ENCODE results near the gene SON. TPM values are rescaled to one million over a fixed set of nuclear protein-coding genes. Genes with fewer than 3 reads are reported as not detected.

Gene SON
- total and polyA plus RNA-seq, 2 of the 13 experiments (the other 11 are each of a cell fraction or from before 2014, with no cell fraction given), result 61.3 to 78.3 TPM

- TF ChIP-seq, protein P1, sequence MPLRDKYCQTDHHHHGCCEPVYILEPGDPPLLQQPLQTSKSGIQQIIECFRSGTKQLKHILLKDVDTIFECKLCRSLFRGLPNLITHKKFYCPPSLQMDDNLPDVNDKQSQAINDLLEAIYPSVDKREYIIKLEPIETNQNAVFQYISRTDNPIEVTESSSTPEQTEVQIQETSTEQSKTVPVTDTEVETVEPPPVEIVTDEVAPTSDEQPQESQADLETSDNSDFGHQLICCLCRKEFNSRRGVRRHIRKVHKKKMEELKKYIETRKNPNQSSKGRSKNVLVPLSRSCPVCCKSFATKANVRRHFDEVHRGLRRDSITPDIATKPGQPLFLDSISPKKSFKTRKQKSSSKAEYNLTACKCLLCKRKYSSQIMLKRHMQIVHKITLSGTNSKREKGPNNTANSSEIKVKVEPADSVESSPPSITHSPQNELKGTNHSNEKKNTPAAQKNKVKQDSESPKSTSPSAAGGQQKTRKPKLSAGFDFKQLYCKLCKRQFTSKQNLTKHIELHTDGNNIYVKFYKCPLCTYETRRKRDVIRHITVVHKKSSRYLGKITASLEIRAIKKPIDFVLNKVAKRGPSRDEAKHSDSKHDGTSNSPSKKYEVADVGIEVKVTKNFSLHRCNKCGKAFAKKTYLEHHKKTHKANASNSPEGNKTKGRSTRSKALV (CRISPR knock-in tag; IDR thresholded peaks at IDR 0.05), result no peak
- TF ChIP-seq ZNF614 (CRISPR knock-in tag; IDR thresholded peaks at IDR 0.05; ENCODE audit: borderline replicate concordance), result peak; percentile 13; the same call in 1 of the 2 replicates
- no peak for TF ChIP-seq NCOA5 (CRISPR knock-in tag; IDR thresholded peaks at IDR 0.05)
- 0 out of 2 replicates have a peak, but pooled peaks have one; percentile 20 for TF ChIP-seq ZNF274 (CRISPR knock-in tag; IDR thresholded peaks at IDR 0.05)
- TF ChIP-seq ATF7 (IDR thresholded peaks at IDR 0.05), result no peak
- no peak; the same call in 1 of the 2 replicates for TF ChIP-seq ATF7 (CRISPR knock-in tag; IDR thresholded peaks at IDR 0.05)
- TF ChIP-seq NRL (CRISPR knock-in tag; IDR thresholded peaks at IDR 0.05; ENCODE audit: borderline replicate concordance), result peak; percentile 7; the same call in 1 of the 2 replicates
- TF ChIP-seq, protein P2, sequence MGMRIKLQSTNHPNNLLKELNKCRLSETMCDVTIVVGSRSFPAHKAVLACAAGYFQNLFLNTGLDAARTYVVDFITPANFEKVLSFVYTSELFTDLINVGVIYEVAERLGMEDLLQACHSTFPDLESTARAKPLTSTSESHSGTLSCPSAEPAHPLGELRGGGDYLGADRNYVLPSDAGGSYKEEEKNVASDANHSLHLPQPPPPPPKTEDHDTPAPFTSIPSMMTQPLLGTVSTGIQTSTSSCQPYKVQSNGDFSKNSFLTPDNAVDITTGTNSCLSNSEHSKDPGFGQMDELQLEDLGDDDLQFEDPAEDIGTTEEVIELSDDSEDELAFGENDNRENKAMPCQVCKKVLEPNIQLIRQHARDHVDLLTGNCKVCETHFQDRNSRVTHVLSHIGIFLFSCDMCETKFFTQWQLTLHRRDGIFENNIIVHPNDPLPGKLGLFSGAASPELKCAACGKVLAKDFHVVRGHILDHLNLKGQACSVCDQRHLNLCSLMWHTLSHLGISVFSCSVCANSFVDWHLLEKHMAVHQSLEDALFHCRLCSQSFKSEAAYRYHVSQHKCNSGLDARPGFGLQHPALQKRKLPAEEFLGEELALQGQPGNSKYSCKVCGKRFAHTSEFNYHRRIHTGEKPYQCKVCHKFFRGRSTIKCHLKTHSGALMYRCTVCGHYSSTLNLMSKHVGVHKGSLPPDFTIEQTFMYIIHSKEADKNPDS (CRISPR knock-in tag; IDR thresholded peaks at IDR 0.05), result no peak
- TF ChIP-seq, protein P3, sequence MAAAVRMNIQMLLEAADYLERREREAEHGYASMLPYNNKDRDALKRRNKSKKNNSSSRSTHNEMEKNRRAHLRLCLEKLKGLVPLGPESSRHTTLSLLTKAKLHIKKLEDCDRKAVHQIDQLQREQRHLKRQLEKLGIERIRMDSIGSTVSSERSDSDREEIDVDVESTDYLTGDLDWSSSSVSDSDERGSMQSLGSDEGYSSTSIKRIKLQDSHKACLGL (CRISPR knock-in tag; IDR thresholded peaks at IDR 0.05), result peak; percentile 52; the same call in 1 of the 2 replicates
- TF ChIP-seq ATAD3A (CRISPR knock-in tag; IDR thresholded peaks at IDR 0.05), result no peak
- no peak for TF ChIP-seq AHR (CRISPR knock-in tag; IDR thresholded peaks at IDR 0.05)
- TF ChIP-seq, protein P4, sequence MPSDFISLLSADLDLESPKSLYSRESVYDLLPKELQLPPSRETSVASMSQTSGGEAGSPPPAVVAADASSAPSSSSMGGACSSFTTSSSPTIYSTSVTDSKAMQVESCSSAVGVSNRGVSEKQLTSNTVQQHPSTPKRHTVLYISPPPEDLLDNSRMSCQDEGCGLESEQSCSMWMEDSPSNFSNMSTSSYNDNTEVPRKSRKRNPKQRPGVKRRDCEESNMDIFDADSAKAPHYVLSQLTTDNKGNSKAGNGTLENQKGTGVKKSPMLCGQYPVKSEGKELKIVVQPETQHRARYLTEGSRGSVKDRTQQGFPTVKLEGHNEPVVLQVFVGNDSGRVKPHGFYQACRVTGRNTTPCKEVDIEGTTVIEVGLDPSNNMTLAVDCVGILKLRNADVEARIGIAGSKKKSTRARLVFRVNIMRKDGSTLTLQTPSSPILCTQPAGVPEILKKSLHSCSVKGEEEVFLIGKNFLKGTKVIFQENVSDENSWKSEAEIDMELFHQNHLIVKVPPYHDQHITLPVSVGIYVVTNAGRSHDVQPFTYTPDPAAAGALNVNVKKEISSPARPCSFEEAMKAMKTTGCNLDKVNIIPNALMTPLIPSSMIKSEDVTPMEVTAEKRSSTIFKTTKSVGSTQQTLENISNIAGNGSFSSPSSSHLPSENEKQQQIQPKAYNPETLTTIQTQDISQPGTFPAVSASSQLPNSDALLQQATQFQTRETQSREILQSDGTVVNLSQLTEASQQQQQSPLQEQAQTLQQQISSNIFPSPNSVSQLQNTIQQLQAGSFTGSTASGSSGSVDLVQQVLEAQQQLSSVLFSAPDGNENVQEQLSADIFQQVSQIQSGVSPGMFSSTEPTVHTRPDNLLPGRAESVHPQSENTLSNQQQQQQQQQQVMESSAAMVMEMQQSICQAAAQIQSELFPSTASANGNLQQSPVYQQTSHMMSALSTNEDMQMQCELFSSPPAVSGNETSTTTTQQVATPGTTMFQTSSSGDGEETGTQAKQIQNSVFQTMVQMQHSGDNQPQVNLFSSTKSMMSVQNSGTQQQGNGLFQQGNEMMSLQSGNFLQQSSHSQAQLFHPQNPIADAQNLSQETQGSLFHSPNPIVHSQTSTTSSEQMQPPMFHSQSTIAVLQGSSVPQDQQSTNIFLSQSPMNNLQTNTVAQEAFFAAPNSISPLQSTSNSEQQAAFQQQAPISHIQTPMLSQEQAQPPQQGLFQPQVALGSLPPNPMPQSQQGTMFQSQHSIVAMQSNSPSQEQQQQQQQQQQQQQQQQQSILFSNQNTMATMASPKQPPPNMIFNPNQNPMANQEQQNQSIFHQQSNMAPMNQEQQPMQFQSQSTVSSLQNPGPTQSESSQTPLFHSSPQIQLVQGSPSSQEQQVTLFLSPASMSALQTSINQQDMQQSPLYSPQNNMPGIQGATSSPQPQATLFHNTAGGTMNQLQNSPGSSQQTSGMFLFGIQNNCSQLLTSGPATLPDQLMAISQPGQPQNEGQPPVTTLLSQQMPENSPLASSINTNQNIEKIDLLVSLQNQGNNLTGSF (CRISPR knock-in tag; IDR thresholded peaks at IDR 0.05), result peak; percentile 50; the same call in 1 of the 2 replicates
- TF ChIP-seq ZNF230 (CRISPR knock-in tag; IDR thresholded peaks at IDR 0.05), result 0 out of 2 replicates have a peak, but pooled peaks have one; percentile 25
- TF ChIP-seq HDAC1 (CRISPR knock-in tag; IDR thresholded peaks at IDR 0.05), result 0 out of 2 replicates have a peak, but pooled peaks have one; percentile 1
- no peak for TF ChIP-seq PRPF4 (IDR thresholded peaks at IDR 0.05; ENCODE audit: low read depth, low read length, poor library complexity, severe bottlenecking)
- no peak for TF ChIP-seq KMT2B (CRISPR knock-in tag; IDR thresholded peaks at IDR 0.05)
- TF ChIP-seq ZNF772 (CRISPR knock-in tag; IDR thresholded peaks at IDR 0.05), result no peak
Measured at GRCh38 chr21:33587792-33588484, 45.1 kb downstream of the SON start (continued).

Measured in HepG2 (cell line).